A673 (cell line): ENCODE results near the gene FGL2. TPM values are rescaled to one million over a fixed set of nuclear protein-coding genes. Genes with fewer than 3 reads are reported as not detected.
"Not testable (repeated sequence)": the region's sequence is repeated elsewhere in the genome, so short reads cannot be mapped to it uniquely, and the experiment has no call there.

Experiments
- BruUV-seq: library from RNA; stranded (reverse); fragments of 400-500 nt; replicated peaks from 2 replicates; lab custom pipeline; 2021; lab: Mats Ljungman, UMichigan
- CTCF ChIA-PET: fragments of 300-600 bp; sonication (Branson Sonifier 250); formaldehyde crosslinking; loops from one replicate; lab custom pipeline; 2022; ENCODE audit warnings: antibody characterized with exemption; lab: Charles Lee
- POLR2A ChIA-PET: fragments of 300-600 bp; sonication (Branson Sonifier 250); formaldehyde crosslinking; loops from one replicate; lab custom pipeline; 2022; ENCODE audit warnings: antibody characterized with exemption; ENCODE audit not compliant: low non-redundant PET; lab: Charles Lee
- DNase-seq: peaks from one replicate; pipeline ENCODE4 v3.0.0-alpha.2; 2015; ENCODE audit warnings: low spot score
- H3K27ac ChIP-seq: fragments of 200-600 bp; sonication (generic); 2 replicates; pipeline ENCODE4 v1.5.1; 2016; ENCODE audit warnings: mixed run types, low read depth, mild to moderate bottlenecking, mixed read lengths, antibody characterized with exemption, low read length; ENCODE audit not compliant: poor library complexity, severe bottlenecking
- H3K27me3 ChIP-seq: fragments of 200-600 bp; sonication (generic); replicated peaks from 2 replicates; pipeline ENCODE4 v1.6.1; 2017; ENCODE audit warnings: mixed run types, low read depth, mild to moderate bottlenecking, mixed read lengths, antibody characterized with exemption, low read length; ENCODE audit not compliant: insufficient read depth, poor library complexity
- H3K36me3 ChIP-seq: fragments of 200-600 bp; sonication (generic); 2 replicates; pipeline ENCODE4 v1.6.1; 2016; ENCODE audit warnings: mixed run types, mild to moderate bottlenecking, mixed read lengths, antibody characterized with exemption, low read length; ENCODE audit not compliant: insufficient read depth, poor library complexity, severe bottlenecking
- H3K4me1 ChIP-seq: fragments of 200-600 bp; sonication (generic); 2 replicates; pipeline ENCODE4 v1.6.1; 2017; ENCODE audit warnings: mixed run types, mild to moderate bottlenecking, mixed read lengths, antibody characterized with exemption, low read length; ENCODE audit not compliant: insufficient read depth, poor library complexity, severe bottlenecking
- H3K4me3 ChIP-seq: fragments of 200-600 bp; sonication (generic); 2 replicates; pipeline ENCODE4 v1.5.1; 2016; ENCODE audit warnings: low read depth, mixed run types, mild to moderate bottlenecking, mixed read lengths, low read length; ENCODE audit not compliant: poor library complexity, severe bottlenecking
- H3K9me3 ChIP-seq: fragments of 200-600 bp; sonication (generic); 2 replicates; pipeline ENCODE4 v1.6.1; 2016; ENCODE audit warnings: mixed run types, low read depth, mild to moderate bottlenecking, mixed read lengths, antibody characterized with exemption, low read length; ENCODE audit not compliant: poor library complexity, severe bottlenecking
- CTCF ChIP-seq: fragments of 300-800, 200-600 bp; sonication (generic); conservative IDR thresholded peaks from 2 replicates; pipeline ENCODE4 v1.5.1; 2017; ENCODE audit warnings: low read depth, mild to moderate bottlenecking, antibody characterized with exemption, low read length, moderate library complexity, mixed read lengths
- EZH2 ChIP-seq: fragments of 200-600 bp; sonication (generic); IDR thresholded peaks from 2 replicates; pipeline ENCODE4 v1.6.1; 2017; ENCODE audit warnings: borderline replicate concordance, low read depth, mild to moderate bottlenecking, mixed read lengths, antibody characterized with exemption, low read length; ENCODE audit not compliant: poor library complexity, severe bottlenecking
- intact Hi-C: fragments of 100-400 bp; cut with micrococcal nuclease; formaldehyde crosslinking; loops from one replicate; pipeline ENCODE4 v1.10.0; 2022; ENCODE audit not compliant: unreplicated experiment
- total RNA-seq: library from RNA; stranded (reverse); gene quantifications from 2 replicates; pipeline ENCODE4 v1.2.3, GENCODE V29; 2021

The FGL2 gene
- total RNA-seq, 1 experiment from 2014 or later = not detected

- H3K4me3 ChIP-seq, H3K9me3 ChIP-seq, CTCF ChIA-PET, POLR2A ChIA-PET, intact Hi-C loops, H3K4me1 ChIP-seq, H3K27me3 ChIP-seq, H3K27ac ChIP-seq, BruUV-seq, H3K36me3 ChIP-seq: not testable (repeated sequence)
- DNase-seq = peak; percentile 10
Measured at GRCh38 chr7:77172437-77173172, 27.0 kb downstream of the FGL2 start.

DNA sequence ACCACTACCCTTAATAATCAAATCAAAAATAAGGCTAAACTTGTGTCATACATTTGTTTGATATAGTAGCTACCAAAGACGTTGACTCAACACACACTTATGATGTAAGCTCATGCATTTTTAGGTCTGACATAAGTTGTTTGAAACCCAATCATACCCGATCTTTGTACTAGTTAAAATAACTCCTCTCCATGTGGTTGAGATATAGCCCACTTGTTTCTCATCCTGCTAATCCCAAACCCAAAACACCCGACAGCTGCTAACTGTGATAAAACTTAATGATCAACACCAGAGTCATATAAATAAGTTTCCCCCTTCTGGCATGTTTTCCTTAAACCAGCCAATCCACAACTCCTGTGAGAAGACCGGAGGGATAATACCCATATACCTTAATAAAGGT lies 28.5 kb downstream of the FGL2 start:
- BruUV-seq, H3K27ac ChIP-seq, H3K9me3 ChIP-seq, DNase-seq, CTCF ChIA-PET, intact Hi-C loops, H3K36me3 ChIP-seq, POLR2A ChIA-PET, H3K27me3 ChIP-seq, H3K4me3 ChIP-seq, H3K4me1 ChIP-seq: not testable (repeated sequence)

DNA sequence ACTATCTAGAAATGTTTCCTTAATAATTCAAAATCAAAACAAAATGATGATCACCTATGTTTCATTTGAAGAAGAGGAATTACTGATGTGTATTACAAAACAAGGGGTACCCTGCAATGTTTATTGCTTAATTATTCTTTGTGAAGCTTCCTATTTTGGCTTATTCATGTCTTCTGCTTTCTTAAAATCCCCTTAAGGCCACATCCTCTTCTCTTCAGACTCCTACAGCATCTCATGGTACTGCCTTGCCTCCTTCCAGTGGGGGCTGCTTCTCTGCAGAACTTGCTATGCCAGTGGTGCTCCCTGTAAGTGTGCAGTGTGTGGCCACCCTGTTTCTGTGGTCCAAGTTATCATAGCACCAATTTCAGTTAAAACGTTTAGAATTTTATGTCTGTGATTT lies 42.2 kb downstream of the FGL2 start:
- no peaks in the 10 kb centered on the region for H3K9me3 ChIP-seq
- ChIA-PET POLR2A (no interaction called here), CTCF (no interaction called here)
- H3K4me3 ChIP-seq = no peak overlapping the region
- intact Hi-C loops = no loop called here
- BruUV-seq = no TSS peak
- TF ChIP-seq EZH2 = no peak
- TF ChIP-seq CTCF = no peak
- no peaks in the 10 kb centered on the region for H3K4me1 ChIP-seq
- H3K27ac ChIP-seq = no peak overlapping the region
- H3K36me3 ChIP-seq = no peaks in the 10 kb centered on the region
- H3K27me3 ChIP-seq = no peaks in the 10 kb centered on the region
- DNase-seq = no peak

DNA sequence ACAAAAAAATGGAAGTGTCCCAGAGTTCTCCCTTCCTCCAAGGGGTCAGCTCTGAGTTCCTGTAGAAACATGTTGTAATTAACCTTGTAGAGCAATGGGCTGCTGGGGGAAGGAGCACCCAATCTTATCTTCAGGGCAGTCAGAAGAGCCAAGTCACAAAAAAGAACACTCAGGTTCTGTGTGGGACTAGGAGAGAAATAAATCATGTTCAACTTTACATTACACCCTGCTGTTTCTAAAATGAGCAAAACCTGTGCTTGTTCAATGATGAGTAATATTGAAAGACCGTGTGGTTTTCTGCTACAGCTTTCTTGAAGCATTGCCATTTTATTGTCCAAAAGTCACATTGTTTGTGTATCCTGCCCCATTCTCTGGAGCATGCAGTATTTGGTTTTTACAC lies 42.6 kb downstream of the FGL2 start:
- H3K36me3 ChIP-seq, H3K4me3 ChIP-seq, DNase-seq, H3K4me1 ChIP-seq, intact Hi-C loops, H3K27me3 ChIP-seq, BruUV-seq, H3K9me3 ChIP-seq, POLR2A ChIA-PET, CTCF ChIA-PET, H3K27ac ChIP-seq: not testable (repeated sequence)

- BruUV-seq, H3K9me3 ChIP-seq, H3K27me3 ChIP-seq, H3K4me3 ChIP-seq, H3K27ac ChIP-seq, DNase-seq, H3K36me3 ChIP-seq, H3K4me1 ChIP-seq, CTCF ChIA-PET, intact Hi-C loops, POLR2A ChIA-PET: not testable (repeated sequence)
Measured at GRCh38 chr7:77155601-77156377, 43.8 kb downstream of the FGL2 start.

- POLR2A ChIA-PET, BruUV-seq, intact Hi-C loops: not testable (repeated sequence)
Measured at GRCh38 chr7:77154917-77155464, 44.6 kb downstream of the FGL2 start.

More at GRCh38 chr7:77154917-77155464, 44.6 kb downstream of the FGL2 start:
- H3K9me3 ChIP-seq, H3K4me1 ChIP-seq, H3K27me3 ChIP-seq, DNase-seq, H3K4me3 ChIP-seq, H3K36me3 ChIP-seq, H3K27ac ChIP-seq, CTCF ChIA-PET: not testable (repeated sequence)
